Neuronal stem cell (in vitro differentiated cells): Measurements from ENCODE around the gene AGFG2.
"Not testable (repeated sequence)": the region's sequence is repeated elsewhere in the genome, so short reads cannot be mapped to it uniquely, and the experiment has no call there.

ENCODE experiments used
- DNase-seq: peaks from one replicate; pipeline ENCODE4 v3.0.0-alpha.2; 2013; ENCODE audit warnings: low spot score
- H2AFZ ChIP-seq: one replicate; pipeline ENCODE4 v1.6.1; 2013; ENCODE audit warnings: mild to moderate bottlenecking, low read length, inconsistent platforms
- H2AK5ac ChIP-seq: 2 replicates; pipeline ENCODE4 v1.6.1; 2013; ENCODE audit warnings: low read depth, mild to moderate bottlenecking, inconsistent platforms, low read length, moderate library complexity, mixed read lengths
- H2BK120ac ChIP-seq: 2 replicates; pipeline ENCODE4 v1.6.1; 2013; ENCODE audit warnings: low read depth, mild to moderate bottlenecking, inconsistent platforms, low read length, moderate library complexity, mixed read lengths
- H2BK12ac ChIP-seq: one replicate; pipeline ENCODE4 v1.6.1; 2013; ENCODE audit warnings: low read length, inconsistent platforms
- H2BK15ac ChIP-seq: 2 replicates; pipeline ENCODE4 v1.6.1; 2013; ENCODE audit warnings: mild to moderate bottlenecking, low read length, inconsistent platforms, mixed read lengths
- H2BK5ac ChIP-seq: one replicate; pipeline ENCODE4 v1.6.1; 2013; ENCODE audit warnings: inconsistent platforms, mild to moderate bottlenecking, low read length, moderate library complexity
- H3K14ac ChIP-seq: one replicate; pipeline ENCODE4 v1.6.1; 2013; ENCODE audit warnings: low read length, inconsistent platforms
- H3K18ac ChIP-seq: 2 replicates; pipeline ENCODE4 v1.6.1; 2013; ENCODE audit warnings: low read length, inconsistent platforms
- H3K23ac ChIP-seq: 2 replicates; pipeline ENCODE4 v1.6.1; 2013; ENCODE audit warnings: low read depth, mild to moderate bottlenecking, mixed read lengths, low read length, inconsistent platforms; ENCODE audit not compliant: poor library complexity
- H3K27ac ChIP-seq: replicated peaks from 3 replicates; pipeline ENCODE4 v1.5.1; 2013; ENCODE audit warnings: low read length, inconsistent platforms
- H3K27me3 ChIP-seq, 3 experiments: 2 replicates each; pipeline ENCODE4 v1.6.1; 2013; ENCODE audit warnings: low read length in 3 of 3, mild to moderate bottlenecking in 2 of 3, inconsistent platforms in 1 of 3, low read depth in 1 of 3, mixed read lengths in 1 of 3, moderate library complexity in 1 of 3; ENCODE audit not compliant: control insufficient read depth in 3 of 3, insufficient read depth in 3 of 3
- H3K36me3 ChIP-seq, 2 donors: replicated peaks in 1 of 2; 2 replicates each; pipeline ENCODE4 v1.6.1; 2013; ENCODE audit warnings: low read length in 2 of 2; ENCODE audit not compliant: control insufficient read depth in 2 of 2, insufficient read depth in 2 of 2
- H3K4ac ChIP-seq: 2 replicates; pipeline ENCODE4 v1.6.1; 2013; ENCODE audit warnings: inconsistent platforms, mild to moderate bottlenecking, low read length, moderate library complexity
- H3K4me1 ChIP-seq, 2 donors: 1 replicate in 1 of 2; 2 replicates in 1 of 2; pipeline ENCODE4 v1.6.1; 2013; ENCODE audit warnings: low read length in 2 of 2, low read depth in 1 of 2; ENCODE audit not compliant: control insufficient read depth in 2 of 2, insufficient read depth in 1 of 2
- H3K4me2 ChIP-seq: one replicate; pipeline ENCODE4 v1.6.1; 2013; ENCODE audit warnings: mild to moderate bottlenecking, low read length, inconsistent platforms; ENCODE audit not compliant: insufficient read depth, poor library complexity, severe bottlenecking
- H3K4me3 ChIP-seq, 2 donors: 2 replicates each; pipeline ENCODE4 v1.5.1; 2013; ENCODE audit warnings: low read length in 2 of 2, mild to moderate bottlenecking in 2 of 2, inconsistent platforms in 1 of 2, moderate library complexity in 1 of 2
- H3K79me1 ChIP-seq: one replicate; pipeline ENCODE4 v1.6.1; 2013; ENCODE audit warnings: low read depth, mild to moderate bottlenecking, inconsistent platforms, low read length, moderate library complexity
- H3K9ac ChIP-seq: one replicate; pipeline ENCODE4 v1.6.1; 2013; ENCODE audit warnings: mild to moderate bottlenecking, low read depth, low read length, inconsistent platforms; ENCODE audit not compliant: poor library complexity
- H3K9me3 ChIP-seq, 2 donors: replicated peaks in 1 of 2; 2 replicates each; pipeline versions ENCODE3 to v1.6.1; 2013; ENCODE audit warnings: low read length in 2 of 2, mild to moderate bottlenecking in 2 of 2, inconsistent platforms in 1 of 2, low read depth in 1 of 2, mixed read lengths in 1 of 2, moderate library complexity in 1 of 2; ENCODE audit not compliant: control insufficient read depth in 2 of 2, insufficient read depth in 1 of 2
- H4K8ac ChIP-seq: one replicate; pipeline ENCODE4 v1.6.1; 2013; ENCODE audit warnings: low read depth, mild to moderate bottlenecking, inconsistent platforms, low read length, moderate library complexity
- H4K91ac ChIP-seq: one replicate; pipeline ENCODE4 v1.6.1; 2013; ENCODE audit warnings: low read length, low read depth, mild to moderate bottlenecking, inconsistent platforms; ENCODE audit not compliant: poor library complexity
- WGBS, 2 donors: extraction: QIAGEN DNeasy Blood & Tissue Kit; methylation state at CpG; one replicate each; pipeline ENCODE4 v1.1.7; 2013; ENCODE audit warnings: missing lambda C conversion rate in 2 of 2, mixed read lengths in 1 of 2; ENCODE audit not compliant: insufficient read length in 2 of 2, insufficient replicate concordance in 1 of 2; ENCODE audit errors: extremely low coverage in 2 of 2; 5-methylcytosine and 5-hydroxymethylcytosine counted together

The AGFG2 gene

DNA sequence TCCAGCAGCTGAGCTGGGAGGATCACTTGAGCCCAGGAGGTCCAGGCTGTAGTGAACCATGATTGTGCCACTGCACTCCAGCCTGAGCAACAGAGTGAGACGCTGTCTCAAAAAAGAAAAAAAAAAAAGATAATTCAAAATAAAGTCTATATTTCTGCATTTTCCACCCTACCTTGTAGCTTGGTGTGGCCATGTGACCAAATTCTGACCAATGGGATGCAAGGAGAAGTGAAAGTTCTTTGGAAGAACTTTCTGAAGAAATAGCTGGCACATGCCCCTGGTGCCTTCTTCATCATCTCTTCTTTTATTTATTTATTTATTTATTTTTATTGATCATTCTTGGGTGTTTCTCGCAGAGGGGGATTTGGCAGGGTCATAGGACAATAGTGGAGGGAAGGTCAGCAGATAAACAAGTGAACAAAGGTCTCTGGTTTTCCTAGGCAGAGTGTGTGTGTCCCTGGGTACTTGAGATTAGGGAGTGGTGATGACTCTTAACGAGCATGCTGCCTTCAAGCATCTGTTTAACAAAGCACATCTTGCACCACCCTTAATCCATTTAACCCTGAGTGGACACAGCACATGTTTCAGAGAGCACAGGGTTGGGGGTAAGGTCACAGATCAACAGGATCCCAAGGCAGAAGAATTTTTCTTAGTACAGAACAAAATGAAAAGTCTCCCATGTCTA lies 17.0 kb upstream of the AGFG2 start:
- H3K4me1 ChIP-seq, H3K27me3 ChIP-seq, H2BK5ac ChIP-seq, H2AFZ ChIP-seq, H3K27ac ChIP-seq, H3K36me3 ChIP-seq, H3K14ac ChIP-seq, H3K4me2 ChIP-seq, H2BK15ac ChIP-seq, H3K79me1 ChIP-seq, H2AK5ac ChIP-seq, H3K9me3 ChIP-seq, H3K4ac ChIP-seq, H3K18ac ChIP-seq, DNase-seq, H2BK120ac ChIP-seq, H3K23ac ChIP-seq, H4K91ac ChIP-seq, H3K9ac ChIP-seq, H4K8ac ChIP-seq, H3K4me3 ChIP-seq, H2BK12ac ChIP-seq: not testable (repeated sequence)
- WGBS, 2 donors = no CpG with 5 or more reads among the region's 3 CpGs

DNA sequence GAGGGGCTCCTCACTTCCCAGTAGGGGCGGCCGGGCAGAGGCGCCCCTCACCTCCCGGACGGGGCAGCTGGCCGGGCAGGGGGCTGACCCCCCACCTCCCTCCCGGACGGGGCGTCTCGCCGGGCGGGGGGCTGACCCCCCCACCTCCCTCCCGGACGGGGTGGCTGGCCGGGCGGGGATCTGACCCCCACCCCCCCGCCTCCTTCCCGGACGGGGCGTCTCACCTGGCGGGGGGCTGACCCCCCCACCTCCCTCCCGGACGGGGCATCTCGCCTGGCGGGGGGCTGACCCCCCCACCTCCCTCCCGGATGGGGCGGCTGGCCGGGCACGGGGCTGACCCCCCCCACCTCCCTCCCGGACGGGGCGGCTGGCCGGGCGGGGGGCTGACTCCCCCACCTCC lies 15.8 kb upstream of the AGFG2 start:
- not testable (repeated sequence) for H2AFZ ChIP-seq, H4K8ac ChIP-seq, H3K23ac ChIP-seq, H3K9ac ChIP-seq, H2BK5ac ChIP-seq, H3K27me3 ChIP-seq, H4K91ac ChIP-seq, H3K4me2 ChIP-seq, H3K4me1 ChIP-seq, H2BK15ac ChIP-seq, H3K36me3 ChIP-seq, H3K79me1 ChIP-seq, H3K27ac ChIP-seq, H3K18ac ChIP-seq, H3K4ac ChIP-seq, H3K9me3 ChIP-seq, H2BK12ac ChIP-seq, H3K14ac ChIP-seq, H2AK5ac ChIP-seq, DNase-seq, H2BK120ac ChIP-seq, H3K4me3 ChIP-seq
- WGBS, 2 donors = no CpG with 5 or more reads among the region's 34 CpGs

- not testable (repeated sequence) for H3K9ac ChIP-seq, H3K4me2 ChIP-seq, H3K4me1 ChIP-seq, H3K23ac ChIP-seq, H3K36me3 ChIP-seq, H4K8ac ChIP-seq, H2BK12ac ChIP-seq, H3K27me3 ChIP-seq, H3K4me3 ChIP-seq, H3K79me1 ChIP-seq, H4K91ac ChIP-seq, H2AK5ac ChIP-seq, H3K4ac ChIP-seq, H3K9me3 ChIP-seq, H2BK120ac ChIP-seq, H2BK15ac ChIP-seq, H2AFZ ChIP-seq, H3K14ac ChIP-seq, H3K18ac ChIP-seq, H2BK5ac ChIP-seq, H3K27ac ChIP-seq, DNase-seq
- no CpG with 5 or more reads among the region's 12 CpGs for WGBS, 2 donors
These were observed 10.7 kb upstream of the AGFG2 start for GRCh38 chr7:100528108-100528866.

DNA sequence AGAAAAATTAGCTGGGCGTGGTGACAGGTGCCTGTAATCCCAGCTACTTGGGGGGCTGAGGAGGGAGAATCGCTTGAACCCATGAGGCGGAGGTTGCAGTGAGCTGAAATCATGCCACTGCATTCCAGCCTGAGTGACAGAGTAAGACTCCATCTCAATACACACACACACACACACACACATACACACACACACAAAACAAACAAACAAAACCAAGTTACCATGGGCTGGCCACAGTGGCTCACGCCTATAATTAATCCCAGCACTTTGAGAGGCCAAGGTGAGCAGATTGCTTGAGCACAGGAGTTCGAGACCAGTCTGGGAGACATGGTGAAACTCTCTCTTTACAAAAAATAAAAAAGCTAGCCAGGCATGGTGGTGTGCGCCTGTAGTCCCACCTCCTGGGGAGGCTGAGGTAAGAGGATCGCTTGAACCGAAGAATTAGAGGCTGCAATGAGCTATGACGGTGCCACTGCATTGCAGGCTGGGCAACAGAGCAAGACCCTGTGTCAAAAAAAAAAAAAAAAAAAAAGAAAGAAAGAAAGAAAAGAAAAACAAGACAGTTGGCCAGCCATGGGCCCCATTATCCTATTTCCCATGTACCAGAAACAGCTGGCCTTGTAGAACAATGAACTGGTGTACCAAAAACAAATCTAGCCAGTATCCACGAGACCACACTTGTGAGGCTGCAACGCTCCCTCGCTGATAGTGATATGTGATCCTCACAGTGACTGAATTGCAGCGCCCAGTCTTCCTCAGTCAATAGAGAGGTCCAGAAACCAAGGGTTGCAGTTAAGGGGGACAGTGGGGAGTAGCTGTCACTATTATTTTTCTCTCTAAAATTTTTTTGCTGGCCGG lies 6.6 kb upstream of the AGFG2 start:
- Histone ChIP-seq H2BK120ac (no peak overlapping the region), H3K4me3 (no peak overlapping the region), H3K9ac (no peak overlapping the region), H3K18ac (no peak overlapping the region), H3K4me2 (no peak overlapping the region), H3K4me1 (no peaks in the 10 kb centered on the region), H3K79me1 (no peaks in the 10 kb centered on the region), H2AK5ac (no peak overlapping the region), H3K4ac (no peak overlapping the region), H2AFZ (no peak overlapping the region), H3K36me3 (no peaks in the 10 kb centered on the region), H4K91ac (no peak overlapping the region), H3K14ac (no peak overlapping the region), H3K23ac (no peak overlapping the region), H4K8ac (no peak overlapping the region), H2BK5ac (no peak overlapping the region), H3K9me3 (no peaks in the 10 kb centered on the region), H2BK12ac (no peak overlapping the region), H3K27ac (no peak overlapping the region), H2BK15ac (no peak overlapping the region), H3K27me3 (no peaks in the 10 kb centered on the region)
- no peak for DNase-seq
- WGBS, 2 donors = no CpG with 5 or more reads among the region's 14 CpGs
